ENCODE results near the gene ELMO1.

- TF ChIP-seq, protein P1, sequence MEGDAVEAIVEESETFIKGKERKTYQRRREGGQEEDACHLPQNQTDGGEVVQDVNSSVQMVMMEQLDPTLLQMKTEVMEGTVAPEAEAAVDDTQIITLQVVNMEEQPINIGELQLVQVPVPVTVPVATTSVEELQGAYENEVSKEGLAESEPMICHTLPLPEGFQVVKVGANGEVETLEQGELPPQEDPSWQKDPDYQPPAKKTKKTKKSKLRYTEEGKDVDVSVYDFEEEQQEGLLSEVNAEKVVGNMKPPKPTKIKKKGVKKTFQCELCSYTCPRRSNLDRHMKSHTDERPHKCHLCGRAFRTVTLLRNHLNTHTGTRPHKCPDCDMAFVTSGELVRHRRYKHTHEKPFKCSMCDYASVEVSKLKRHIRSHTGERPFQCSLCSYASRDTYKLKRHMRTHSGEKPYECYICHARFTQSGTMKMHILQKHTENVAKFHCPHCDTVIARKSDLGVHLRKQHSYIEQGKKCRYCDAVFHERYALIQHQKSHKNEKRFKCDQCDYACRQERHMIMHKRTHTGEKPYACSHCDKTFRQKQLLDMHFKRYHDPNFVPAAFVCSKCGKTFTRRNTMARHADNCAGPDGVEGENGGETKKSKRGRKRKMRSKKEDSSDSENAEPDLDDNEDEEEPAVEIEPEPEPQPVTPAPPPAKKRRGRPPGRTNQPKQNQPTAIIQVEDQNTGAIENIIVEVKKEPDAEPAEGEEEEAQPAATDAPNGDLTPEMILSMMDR (IDR thresholded peaks at IDR 0.05), result no peak
- TF ChIP-seq ZFX (IDR thresholded peaks at IDR 0.05; ENCODE audit: borderline replicate concordance), result no peak
Measured at GRCh38 chr7:37320848-37321468, 127.7 kb downstream of the ELMO1 start.

Data from 22Rv1 (cell line).